CD4-positive, alpha-beta T cell (primary cell): Measurements from ENCODE around the gene TUBGCP4. TPM values are rescaled to one million over a fixed set of nuclear protein-coding genes. Genes with fewer than 3 reads are reported as not detected.

ENCODE experiments used
- ATAC-seq: fragments of 200-7000 bp; cut with Tn5 transposase; one replicate; pipeline ENCODE4 v1.10.0; 2022; ENCODE audit warnings: mild to moderate bottlenecking; ENCODE audit not compliant: poor library complexity
- CTCF ChIA-PET: fragments of 350-600 bp; sonication (Branson Sonifier 250); formaldehyde crosslinking; loops from one replicate; lab custom pipeline; 2021; ENCODE audit warnings: antibody characterized with exemption, inconsistent platforms; lab: Charles Lee
- POLR2A ChIA-PET: fragments of 350-600 bp; sonication (Branson Sonifier 250); formaldehyde crosslinking; loops from one replicate; lab custom pipeline; 2021; ENCODE audit warnings: antibody characterized with exemption, inconsistent platforms; lab: Charles Lee
- DNase-seq, 14 experiments: peaks; one replicate each; pipeline ENCODE4 v3.0.0-alpha.2; 2013 to 2020; ENCODE audit warnings: mixed read lengths in 2 of 14
- H3K27ac ChIP-seq, 2 donors: one replicate each; pipeline versions ENCODE4 v1.5.1 to v1.7.0; 2013; ENCODE audit warnings: low read length in 2 of 2, low read depth in 1 of 2, mild to moderate bottlenecking in 1 of 2
- H3K27me3 ChIP-seq, 2 experiments: 1 replicate in 1 of 2; 2 replicates in 1 of 2; pipeline versions ENCODE4 v1.6.1 to v1.7.0; 2013; ENCODE audit warnings: low read length in 2 of 2, control low read depth in 1 of 2, mild to moderate bottlenecking in 1 of 2, moderate library complexity in 1 of 2; ENCODE audit not compliant: insufficient read depth in 2 of 2, control insufficient read depth in 1 of 2
- H3K36me3 ChIP-seq: one replicate; pipeline ENCODE4 v1.6.1; 2013; ENCODE audit warnings: low read length, control low read depth; ENCODE audit not compliant: insufficient read depth
- H3K4me1 ChIP-seq: one replicate; pipeline ENCODE4 v1.6.1; 2013; ENCODE audit warnings: low read length, control low read depth; ENCODE audit not compliant: insufficient read depth
- H3K4me3 ChIP-seq: one replicate; pipeline ENCODE4 v1.5.1; 2013; ENCODE audit warnings: mild to moderate bottlenecking, low read length, moderate library complexity
- H3K9me3 ChIP-seq, 2 experiments: 1 replicate in 1 of 2; 2 replicates in 1 of 2; pipeline versions ENCODE4 v1.6.1 to v1.7.0; 2013; ENCODE audit warnings: low read length in 2 of 2, mild to moderate bottlenecking in 2 of 2, control low read depth in 1 of 2, moderate library complexity in 1 of 2; ENCODE audit not compliant: control insufficient read depth in 1 of 2, insufficient read depth in 1 of 2
- H3K27ac Mint-ChIP-seq: one replicate; pipeline ENCODE4 v1.8.0; 2020; ENCODE audit warnings: mixed read lengths
- H3K27me3 Mint-ChIP-seq: one replicate; pipeline ENCODE4 v1.8.0; 2021; ENCODE audit warnings: mixed read lengths
- H3K36me3 Mint-ChIP-seq: one replicate; pipeline ENCODE4 v1.8.0; 2021; ENCODE audit warnings: low read depth, mixed read lengths
- H3K4me1 Mint-ChIP-seq: one replicate; pipeline ENCODE4 v1.8.0; 2021; ENCODE audit warnings: low read depth, mixed read lengths
- H3K4me3 Mint-ChIP-seq: one replicate; pipeline ENCODE4 v1.8.0; 2020; ENCODE audit warnings: mild to moderate bottlenecking, mixed read lengths
- H3K9me3 Mint-ChIP-seq: one replicate; pipeline ENCODE4 v1.8.0; 2020; ENCODE audit warnings: mixed read lengths
- CTCF ChIP-seq: fragments of 200-600 bp; IDR thresholded peaks from one replicate; pipeline ENCODE4 v1.8.0; 2022; ENCODE audit warnings: antibody characterized with exemption, mild to moderate bottlenecking
- intact Hi-C, 2 experiments: fragments of 100-400 bp; cut with DNase I in 1 of 2; cut with micrococcal nuclease in 1 of 2; formaldehyde crosslinking; loops; one replicate each; pipeline versions ENCODE4 v1.15.1 to v1.9.0; 2023 to 2025; cut with DNase I, micrococcal nuclease
- total RNA-seq, 174 experiments: library from RNA in 2 of 174; stranded (reverse) in 2 of 174; gene quantifications; one replicate each; pipeline ENCODE4 v1.2.3 and lab custom pipeline; 2021 to 2026

The TUBGCP4 gene
- total RNA-seq, 2 experiments from 2014 or later = 4.1 to 5.9 TPM

- Mint-ChIP-seq H3K4me3 (no peak overlapping the region), H3K27ac (no peak overlapping the region), H3K27me3 (no peaks in the 10 kb centered on the region), H3K9me3 (no peaks in the 10 kb centered on the region), H3K36me3 (peaks cover 95% of the 10 kb centered on the region), H3K4me1 (no peaks in the 10 kb centered on the region)
- TF ChIP-seq CTCF = no peak
- DNase-seq (no peak), ATAC-seq (no peak)
- ChIA-PET CTCF (no interaction called here), POLR2A (no interaction called here)
- peaks cover 83% of the 10 kb centered on the region for H3K36me3 ChIP-seq
- H3K27ac ChIP-seq = no peak overlapping the region
- no peaks in the 10 kb centered on the region for H3K4me1 ChIP-seq
- H3K27me3 ChIP-seq = no peaks in the 10 kb centered on the region
- H3K4me3 ChIP-seq = no peak overlapping the region
- no peaks in the 10 kb centered on the region for H3K9me3 ChIP-seq
- intact Hi-C loops = no loop called here
These were observed 41.2 kb downstream of the TUBGCP4 start for GRCh38 chr15:43412096-43412495.

- Histone ChIP-seq H3K9me3 (no peaks in the 10 kb centered on the region), H3K27ac (no peak overlapping the region), H3K36me3 (peaks cover 63% of the 10 kb centered on the region), H3K4me1 (no peaks in the 10 kb centered on the region), H3K4me3 (no peak overlapping the region), H3K27me3 (no peaks in the 10 kb centered on the region)
- Mint-ChIP-seq H3K9me3 (no peaks in the 10 kb centered on the region), H3K27me3 (no peaks in the 10 kb centered on the region), H3K27ac (no peak overlapping the region), H3K36me3 (peaks cover 88% of the 10 kb centered on the region), H3K4me3 (no peak overlapping the region), H3K4me1 (no peaks in the 10 kb centered on the region)
- CTCF ChIA-PET = no interaction called here
- intact Hi-C loops = no loop called here
- no peak for TF ChIP-seq CTCF
- POLR2A ChIA-PET = no interaction called here
- DNase-seq (no peak), ATAC-seq (no peak)
These were observed 43.3 kb downstream of the TUBGCP4 start for GRCh38 chr15:43414196-43414595.

GRCh38 chr15:43420435-43420834, 49.5 kb downstream of the TUBGCP4 start:
- ChIA-PET CTCF (no interaction called here), POLR2A (no interaction called here)
- H3K36me3 ChIP-seq = peaks cover 55% of the 10 kb centered on the region
- H3K27me3 ChIP-seq = no peaks in the 10 kb centered on the region
- no peak overlapping the region for H3K4me3 ChIP-seq
- H3K36me3 Mint-ChIP-seq = peaks cover 90% of the 10 kb centered on the region
- no peaks in the 10 kb centered on the region for H3K9me3 ChIP-seq
- H3K4me3 Mint-ChIP-seq = no peak overlapping the region
- H3K4me1 Mint-ChIP-seq = no peaks in the 10 kb centered on the region
- H3K4me1 ChIP-seq = no peaks in the 10 kb centered on the region
- no peaks in the 10 kb centered on the region for H3K27me3 Mint-ChIP-seq
- H3K9me3 Mint-ChIP-seq = no peaks in the 10 kb centered on the region
- intact Hi-C loops = no loop called here
- DNase-seq = no peak
- no peak overlapping the region for H3K27ac ChIP-seq
- ATAC-seq = no peak
- no peak for TF ChIP-seq CTCF
- no peak overlapping the region for H3K27ac Mint-ChIP-seq
